ENCODE measurements around the gene SIPA1. TPM values are rescaled to one million over a fixed set of nuclear protein-coding genes. Genes with fewer than 3 reads are reported as not detected.

Gene SIPA1
- total RNA-seq, 1 experiment from 2014 or later, result 30.0 TPM

DNA sequence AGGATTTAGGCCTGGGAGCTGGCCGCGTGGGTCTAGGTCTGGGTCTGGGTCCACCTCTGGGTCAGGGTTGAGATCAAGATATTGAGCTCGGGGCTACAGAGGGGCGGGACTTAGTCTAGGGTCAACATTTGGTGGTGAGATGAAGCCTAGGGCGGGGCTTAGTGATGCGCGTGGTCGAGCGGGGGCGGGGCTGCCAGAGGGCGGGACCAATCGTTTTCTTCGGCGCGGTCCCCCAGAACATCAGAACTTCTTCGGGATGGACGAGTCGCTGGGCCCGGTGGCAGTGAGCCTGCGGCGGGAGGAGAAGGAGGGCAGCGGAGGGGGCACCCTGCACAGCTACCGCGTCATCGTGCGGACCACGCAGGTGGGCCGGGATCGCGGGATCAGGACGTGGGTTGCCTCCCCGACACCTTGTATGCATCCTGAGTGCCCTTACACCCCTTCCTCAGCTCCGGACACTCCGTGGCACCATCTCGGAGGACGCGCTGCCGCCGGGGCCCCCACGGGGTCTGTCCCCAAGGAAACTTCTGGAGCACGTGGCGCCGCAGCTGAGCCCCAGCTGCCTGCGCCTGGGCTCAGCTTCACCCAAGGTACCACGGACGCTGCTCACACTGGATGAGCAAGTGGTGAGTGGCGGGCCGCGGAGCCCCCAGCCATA is 4.2 kb downstream of the SIPA1 start:
- DNase-seq (ENCODE audit: low spot score), result no peak
- Histone ChIP-seq H3K4me1 (ENCODE audit: insufficient read depth, low read length, poor library complexity, severe bottlenecking) (peaks cover 11% of the 10 kb centered on the region), H3K4me3 (ENCODE audit: low read depth, low read length, poor library complexity, severe bottlenecking) (no peak overlapping the region), H3K9me3 (ENCODE audit: low read depth, low read length, poor library complexity, severe bottlenecking) (no peaks in the 10 kb centered on the region), H3K27me3 (replicated peaks; ENCODE audit: insufficient read depth, low read depth, low read length, poor library complexity) (no peaks in the 10 kb centered on the region), H3K36me3 (ENCODE audit: insufficient read depth, low read length, poor library complexity, severe bottlenecking) (no peaks in the 10 kb centered on the region), H3K27ac (ENCODE audit: low read depth, low read length, poor library complexity, severe bottlenecking) (no peak overlapping the region)
- intact Hi-C loops (cut with micrococcal nuclease; ENCODE audit: unreplicated experiment), result no loop called here
- no TSS peak for BruUV-seq (replicated peaks)
- POLR2A ChIA-PET (ENCODE audit: low non-redundant PET), result no interaction called here
- CTCF ChIA-PET, result no interaction called here
- TF ChIP-seq EZH2 (IDR thresholded peaks at IDR 0.05; ENCODE audit: borderline replicate concordance, low read depth, low read length, poor library complexity, severe bottlenecking), result no peak
- TF ChIP-seq, protein P1, sequence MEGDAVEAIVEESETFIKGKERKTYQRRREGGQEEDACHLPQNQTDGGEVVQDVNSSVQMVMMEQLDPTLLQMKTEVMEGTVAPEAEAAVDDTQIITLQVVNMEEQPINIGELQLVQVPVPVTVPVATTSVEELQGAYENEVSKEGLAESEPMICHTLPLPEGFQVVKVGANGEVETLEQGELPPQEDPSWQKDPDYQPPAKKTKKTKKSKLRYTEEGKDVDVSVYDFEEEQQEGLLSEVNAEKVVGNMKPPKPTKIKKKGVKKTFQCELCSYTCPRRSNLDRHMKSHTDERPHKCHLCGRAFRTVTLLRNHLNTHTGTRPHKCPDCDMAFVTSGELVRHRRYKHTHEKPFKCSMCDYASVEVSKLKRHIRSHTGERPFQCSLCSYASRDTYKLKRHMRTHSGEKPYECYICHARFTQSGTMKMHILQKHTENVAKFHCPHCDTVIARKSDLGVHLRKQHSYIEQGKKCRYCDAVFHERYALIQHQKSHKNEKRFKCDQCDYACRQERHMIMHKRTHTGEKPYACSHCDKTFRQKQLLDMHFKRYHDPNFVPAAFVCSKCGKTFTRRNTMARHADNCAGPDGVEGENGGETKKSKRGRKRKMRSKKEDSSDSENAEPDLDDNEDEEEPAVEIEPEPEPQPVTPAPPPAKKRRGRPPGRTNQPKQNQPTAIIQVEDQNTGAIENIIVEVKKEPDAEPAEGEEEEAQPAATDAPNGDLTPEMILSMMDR (conservative IDR thresholded peaks at IDR 0.05; ENCODE audit: low read depth, low read length), result no peak

DNA sequence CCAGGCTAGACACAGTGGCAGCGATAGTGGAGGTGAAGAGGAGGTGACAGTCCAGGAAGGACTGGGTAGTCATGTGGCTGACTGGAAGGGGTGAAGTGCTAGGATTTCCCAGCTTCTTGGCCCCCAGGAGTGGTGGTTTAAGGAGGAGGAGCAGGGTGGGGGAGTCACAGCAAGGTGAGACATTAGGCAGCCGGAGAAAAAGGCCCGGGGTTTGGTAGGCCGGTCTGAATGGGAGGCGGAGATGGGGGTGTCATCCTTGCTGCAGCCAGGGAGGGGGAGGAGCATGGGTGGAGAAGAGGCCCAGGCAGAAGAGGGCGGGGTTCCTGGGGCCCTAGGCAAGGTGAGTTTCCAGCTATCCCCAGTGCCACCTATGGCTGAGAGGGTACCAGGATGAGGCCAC is 6.1 kb downstream of the SIPA1 start:
- Histone ChIP-seq H3K36me3 (ENCODE audit: insufficient read depth, low read length, poor library complexity, severe bottlenecking) (no peaks in the 10 kb centered on the region), H3K4me1 (ENCODE audit: insufficient read depth, low read length, poor library complexity, severe bottlenecking) (no peaks in the 10 kb centered on the region), H3K9me3 (ENCODE audit: low read depth, low read length, poor library complexity, severe bottlenecking) (no peaks in the 10 kb centered on the region), H3K27ac (ENCODE audit: low read depth, low read length, poor library complexity, severe bottlenecking) (no peak overlapping the region), H3K4me3 (ENCODE audit: low read depth, low read length, poor library complexity, severe bottlenecking) (no peak overlapping the region), H3K27me3 (replicated peaks; ENCODE audit: insufficient read depth, low read depth, low read length, poor library complexity) (no peaks in the 10 kb centered on the region)
- no peak for DNase-seq (ENCODE audit: low spot score)
- no peak for TF ChIP-seq EZH2 (IDR thresholded peaks at IDR 0.05; ENCODE audit: borderline replicate concordance, low read depth, low read length, poor library complexity, severe bottlenecking)
- TF ChIP-seq, protein P1 (conservative IDR thresholded peaks at IDR 0.05; ENCODE audit: low read depth, low read length), result no peak
- BruUV-seq (replicated peaks), result no TSS peak
- intact Hi-C loops (cut with micrococcal nuclease; ENCODE audit: unreplicated experiment), result no loop called here
- ChIA-PET POLR2A (ENCODE audit: low non-redundant PET) (interaction anchor here (0.7 kb wide), 1 partner anchor 146 kb away, joined by 6 read pairs; no protein-coding TSS in a partner anchor), CTCF (no interaction called here)

DNA sequence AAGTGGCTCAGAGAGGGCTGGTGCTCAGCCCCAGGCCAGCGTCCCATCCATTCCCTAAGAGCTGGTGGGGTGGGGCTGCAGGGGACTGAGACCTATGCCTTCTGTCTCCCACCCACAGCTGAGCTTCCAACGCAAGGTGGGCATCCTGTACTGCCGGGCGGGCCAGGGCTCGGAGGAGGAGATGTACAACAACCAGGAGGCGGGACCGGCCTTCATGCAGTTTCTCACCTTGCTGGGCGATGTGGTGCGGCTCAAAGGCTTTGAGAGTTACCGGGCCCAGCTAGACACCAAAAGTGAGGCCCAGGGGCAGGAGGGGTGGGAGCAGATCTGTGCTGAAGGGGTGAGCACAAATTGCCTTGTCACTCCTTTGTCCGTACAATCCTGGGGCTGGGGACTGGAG is 6.9 kb downstream of the SIPA1 start:
- intact Hi-C loops (cut with micrococcal nuclease; ENCODE audit: unreplicated experiment), result no loop called here
- Histone ChIP-seq H3K4me1 (ENCODE audit: insufficient read depth, low read length, poor library complexity, severe bottlenecking) (no peaks in the 10 kb centered on the region), H3K9me3 (ENCODE audit: low read depth, low read length, poor library complexity, severe bottlenecking) (no peaks in the 10 kb centered on the region), H3K27me3 (replicated peaks; ENCODE audit: insufficient read depth, low read depth, low read length, poor library complexity) (no peaks in the 10 kb centered on the region), H3K4me3 (ENCODE audit: low read depth, low read length, poor library complexity, severe bottlenecking) (no peak overlapping the region), H3K36me3 (ENCODE audit: insufficient read depth, low read length, poor library complexity, severe bottlenecking) (no peaks in the 10 kb centered on the region), H3K27ac (ENCODE audit: low read depth, low read length, poor library complexity, severe bottlenecking) (no peak overlapping the region)
- ChIA-PET POLR2A (ENCODE audit: low non-redundant PET) (interaction anchor here (0.6 kb wide), 1 partner anchor 8 kb away, joined by 3 read pairs; no protein-coding TSS in a partner anchor), CTCF (no interaction called here)
- BruUV-seq (replicated peaks), result no TSS peak
- TF ChIP-seq, protein P1 (conservative IDR thresholded peaks at IDR 0.05; ENCODE audit: low read depth, low read length), result no peak
- TF ChIP-seq EZH2 (IDR thresholded peaks at IDR 0.05; ENCODE audit: borderline replicate concordance, low read depth, low read length, poor library complexity, severe bottlenecking), result no peak
- DNase-seq (ENCODE audit: low spot score), result no peak
